Brain pericyte (primary cell): ENCODE data around the gene JAKMIP2.
"Not testable (repeated sequence)": the region's sequence is repeated elsewhere in the genome, so short reads cannot be mapped to it uniquely, and the experiment has no call there.

ENCODE experiments used
- DNase-seq: peaks from one replicate; pipeline ENCODE4 v3.0.0-alpha.2; 2012; ENCODE audit warnings: low read depth, low spot score

Gene JAKMIP2

GRCh38 chr5:147782110-147783028 lies at the start of gene JAKMIP2:
Gene JAKMIP2, minus strand, starts transcription at chr5:147782728. Its CDS starts 110,922 bp downstream, at chr5:147671806.
- DNase-seq, result no peak

- no peak for DNase-seq
Observed at GRCh38 chr5:147831465-147831864, 48.9 kb upstream of the JAKMIP2 start, which contains the start of gene SPINK1. Gene SPINK1, minus strand, starts transcription at chr5:147831671. Its CDS starts 94 bp downstream, at chr5:147831577.

GRCh38 chr5:147830035-147830434 lies 47.5 kb upstream of the JAKMIP2 start:
- DNase-seq, result no peak

- not testable (repeated sequence) for DNase-seq
Observed at GRCh38 chr5:147827017-147827416, 44.5 kb upstream of the JAKMIP2 start.

GRCh38 chr5:147826361-147826760 lies 43.8 kb upstream of the JAKMIP2 start:
- no peak for DNase-seq

GRCh38 chr5:147822686-147823491 lies 40.4 kb upstream of the JAKMIP2 start:
- DNase-seq, result no peak

GRCh38 chr5:147822222-147822621 lies 39.7 kb upstream of the JAKMIP2 start:
- DNase-seq, result not testable (repeated sequence)

GRCh38 chr5:147821766-147822165 lies 39.2 kb upstream of the JAKMIP2 start:
- DNase-seq, result no peak

- no peak for DNase-seq
Observed at GRCh38 chr5:147819261-147819770, 36.8 kb upstream of the JAKMIP2 start.

GRCh38 chr5:147818290-147818689 lies 35.8 kb upstream of the JAKMIP2 start:
- no peak for DNase-seq

GRCh38 chr5:147813696-147814095 lies 31.2 kb upstream of the JAKMIP2 start:
- no peak for DNase-seq

- no peak for DNase-seq
Observed at GRCh38 chr5:147809830-147810666, 27.5 kb upstream of the JAKMIP2 start.

- no peak for DNase-seq
Observed at GRCh38 chr5:147805030-147805454, 22.5 kb upstream of the JAKMIP2 start.

- no peak for DNase-seq
Observed at GRCh38 chr5:147804334-147804733, 21.8 kb upstream of the JAKMIP2 start.

- DNase-seq, result no peak
Observed at GRCh38 chr5:147803926-147804325, 21.4 kb upstream of the JAKMIP2 start.

GRCh38 chr5:147803161-147803560 lies 20.6 kb upstream of the JAKMIP2 start:
- DNase-seq, result not testable (repeated sequence)

GRCh38 chr5:147801461-147801860 lies 18.9 kb upstream of the JAKMIP2 start:
- DNase-seq, result no peak

GRCh38 chr5:147800491-147800890 lies 18.0 kb upstream of the JAKMIP2 start:
- DNase-seq, result no peak

- no peak for DNase-seq
Observed at GRCh38 chr5:147796556-147797308, 14.2 kb upstream of the JAKMIP2 start.

GRCh38 chr5:147791181-147791580 lies 8.7 kb upstream of the JAKMIP2 start:
- no peak for DNase-seq
